A673 (cell line): ENCODE measurements around the gene MXD3. TPM values are rescaled to one million over a fixed set of nuclear protein-coding genes. Genes with fewer than 3 reads are reported as not detected.

Experiments
- BruUV-seq: library from RNA; stranded (reverse); fragments of 400-500 nt; replicated peaks from 2 replicates; lab custom pipeline; 2021; lab: Mats Ljungman, UMichigan
- CTCF ChIA-PET: fragments of 300-600 bp; sonication (Branson Sonifier 250); formaldehyde crosslinking; loops from one replicate; lab custom pipeline; 2022; ENCODE audit warnings: antibody characterized with exemption; lab: Charles Lee
- POLR2A ChIA-PET: fragments of 300-600 bp; sonication (Branson Sonifier 250); formaldehyde crosslinking; loops from one replicate; lab custom pipeline; 2022; ENCODE audit warnings: antibody characterized with exemption; ENCODE audit not compliant: low non-redundant PET; lab: Charles Lee
- DNase-seq: peaks from one replicate; pipeline ENCODE4 v3.0.0-alpha.2; 2015; ENCODE audit warnings: low spot score
- H3K27ac ChIP-seq: fragments of 200-600 bp; sonication (generic); 2 replicates; pipeline ENCODE4 v1.5.1; 2016; ENCODE audit warnings: mixed run types, low read depth, mild to moderate bottlenecking, mixed read lengths, antibody characterized with exemption, low read length; ENCODE audit not compliant: poor library complexity, severe bottlenecking
- H3K27me3 ChIP-seq: fragments of 200-600 bp; sonication (generic); replicated peaks from 2 replicates; pipeline ENCODE4 v1.6.1; 2017; ENCODE audit warnings: mixed run types, low read depth, mild to moderate bottlenecking, mixed read lengths, antibody characterized with exemption, low read length; ENCODE audit not compliant: insufficient read depth, poor library complexity
- H3K36me3 ChIP-seq: fragments of 200-600 bp; sonication (generic); 2 replicates; pipeline ENCODE4 v1.6.1; 2016; ENCODE audit warnings: mixed run types, mild to moderate bottlenecking, mixed read lengths, antibody characterized with exemption, low read length; ENCODE audit not compliant: insufficient read depth, poor library complexity, severe bottlenecking
- H3K4me1 ChIP-seq: fragments of 200-600 bp; sonication (generic); 2 replicates; pipeline ENCODE4 v1.6.1; 2017; ENCODE audit warnings: mixed run types, mild to moderate bottlenecking, mixed read lengths, antibody characterized with exemption, low read length; ENCODE audit not compliant: insufficient read depth, poor library complexity, severe bottlenecking
- H3K4me3 ChIP-seq: fragments of 200-600 bp; sonication (generic); 2 replicates; pipeline ENCODE4 v1.5.1; 2016; ENCODE audit warnings: low read depth, mixed run types, mild to moderate bottlenecking, mixed read lengths, low read length; ENCODE audit not compliant: poor library complexity, severe bottlenecking
- H3K9me3 ChIP-seq: fragments of 200-600 bp; sonication (generic); 2 replicates; pipeline ENCODE4 v1.6.1; 2016; ENCODE audit warnings: mixed run types, low read depth, mild to moderate bottlenecking, mixed read lengths, antibody characterized with exemption, low read length; ENCODE audit not compliant: poor library complexity, severe bottlenecking
- EZH2 ChIP-seq: fragments of 200-600 bp; sonication (generic); IDR thresholded peaks from 2 replicates; pipeline ENCODE4 v1.6.1; 2017; ENCODE audit warnings: borderline replicate concordance, low read depth, mild to moderate bottlenecking, mixed read lengths, antibody characterized with exemption, low read length; ENCODE audit not compliant: poor library complexity, severe bottlenecking
- intact Hi-C: fragments of 100-400 bp; cut with micrococcal nuclease; formaldehyde crosslinking; loops from one replicate; pipeline ENCODE4 v1.10.0; 2022; ENCODE audit not compliant: unreplicated experiment
- total RNA-seq: library from RNA; stranded (reverse); gene quantifications from 2 replicates; pipeline ENCODE4 v1.2.3, GENCODE V29; 2021
- TF ChIP-seq, protein P1 (sequence below): fragments of 300-800, 200-600 bp; sonication (generic); conservative IDR thresholded peaks from 2 replicates; pipeline ENCODE4 v1.5.1; 2017; ENCODE audit warnings: low read depth, mild to moderate bottlenecking, antibody characterized with exemption, low read length, moderate library complexity, mixed read lengths

Gene MXD3
- total RNA-seq, 1 experiment from 2014 or later = 15.1 TPM

DNA sequence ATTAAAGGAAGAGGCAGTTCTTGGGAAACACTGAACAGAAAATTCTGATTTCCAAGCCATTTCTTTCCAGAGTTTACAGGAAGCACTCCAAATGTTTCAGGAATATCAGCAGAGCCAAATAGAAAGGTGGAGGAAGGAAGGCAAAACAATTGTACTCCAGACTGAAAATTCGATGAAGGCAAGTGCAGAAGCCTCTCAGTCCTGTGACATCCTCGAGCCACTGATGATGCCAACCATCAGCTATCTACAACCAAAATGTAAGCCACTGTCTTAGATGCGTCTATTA lies 37.6 kb upstream of the MXD3 start:
- Histone ChIP-seq H3K9me3 (no peaks in the 10 kb centered on the region), H3K36me3 (peaks cover 10% of the 10 kb centered on the region), H3K27me3 (no peaks in the 10 kb centered on the region), H3K27ac (no peak overlapping the region), H3K4me1 (peaks cover 8% of the 10 kb centered on the region), H3K4me3 (no peak overlapping the region)
- ChIA-PET POLR2A (no interaction called here), CTCF (no interaction called here)
- intact Hi-C loops = no loop called here
- no peak for DNase-seq
- TF ChIP-seq EZH2 = no peak
- TF ChIP-seq, protein P1, sequence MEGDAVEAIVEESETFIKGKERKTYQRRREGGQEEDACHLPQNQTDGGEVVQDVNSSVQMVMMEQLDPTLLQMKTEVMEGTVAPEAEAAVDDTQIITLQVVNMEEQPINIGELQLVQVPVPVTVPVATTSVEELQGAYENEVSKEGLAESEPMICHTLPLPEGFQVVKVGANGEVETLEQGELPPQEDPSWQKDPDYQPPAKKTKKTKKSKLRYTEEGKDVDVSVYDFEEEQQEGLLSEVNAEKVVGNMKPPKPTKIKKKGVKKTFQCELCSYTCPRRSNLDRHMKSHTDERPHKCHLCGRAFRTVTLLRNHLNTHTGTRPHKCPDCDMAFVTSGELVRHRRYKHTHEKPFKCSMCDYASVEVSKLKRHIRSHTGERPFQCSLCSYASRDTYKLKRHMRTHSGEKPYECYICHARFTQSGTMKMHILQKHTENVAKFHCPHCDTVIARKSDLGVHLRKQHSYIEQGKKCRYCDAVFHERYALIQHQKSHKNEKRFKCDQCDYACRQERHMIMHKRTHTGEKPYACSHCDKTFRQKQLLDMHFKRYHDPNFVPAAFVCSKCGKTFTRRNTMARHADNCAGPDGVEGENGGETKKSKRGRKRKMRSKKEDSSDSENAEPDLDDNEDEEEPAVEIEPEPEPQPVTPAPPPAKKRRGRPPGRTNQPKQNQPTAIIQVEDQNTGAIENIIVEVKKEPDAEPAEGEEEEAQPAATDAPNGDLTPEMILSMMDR = no peak
- no TSS peak for BruUV-seq

DNA sequence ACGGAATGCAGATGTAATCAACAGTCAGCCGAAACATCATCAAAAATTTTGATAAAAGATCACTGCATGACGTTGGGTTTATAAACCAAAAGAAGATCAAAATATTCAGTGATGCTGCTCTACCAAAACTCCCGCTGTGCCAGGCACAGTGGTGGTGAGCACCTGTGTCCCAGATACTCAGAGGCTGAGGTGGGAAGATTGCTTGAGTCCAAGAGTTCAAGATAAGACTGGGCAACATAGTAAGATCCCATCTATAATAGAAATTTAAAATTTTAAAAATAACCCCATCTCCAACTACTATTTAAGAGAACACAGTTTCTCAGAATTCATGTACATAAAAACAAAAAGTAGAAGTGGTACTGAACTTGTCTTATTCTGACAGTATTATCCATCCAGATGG lies 36.0 kb upstream of the MXD3 start:
- TF ChIP-seq EZH2 = no peak
- no peak overlapping the region for H3K4me3 ChIP-seq
- H3K9me3 ChIP-seq = no peaks in the 10 kb centered on the region
- H3K4me1 ChIP-seq = peaks cover 8% of the 10 kb centered on the region
- H3K36me3 ChIP-seq = peaks cover 10% of the 10 kb centered on the region
- no peaks in the 10 kb centered on the region for H3K27me3 ChIP-seq
- DNase-seq = no peak
- no TSS peak for BruUV-seq
- H3K27ac ChIP-seq = no peak overlapping the region
- intact Hi-C loops = no loop called here
- CTCF ChIA-PET = no interaction called here
- POLR2A ChIA-PET = no interaction called here

DNA sequence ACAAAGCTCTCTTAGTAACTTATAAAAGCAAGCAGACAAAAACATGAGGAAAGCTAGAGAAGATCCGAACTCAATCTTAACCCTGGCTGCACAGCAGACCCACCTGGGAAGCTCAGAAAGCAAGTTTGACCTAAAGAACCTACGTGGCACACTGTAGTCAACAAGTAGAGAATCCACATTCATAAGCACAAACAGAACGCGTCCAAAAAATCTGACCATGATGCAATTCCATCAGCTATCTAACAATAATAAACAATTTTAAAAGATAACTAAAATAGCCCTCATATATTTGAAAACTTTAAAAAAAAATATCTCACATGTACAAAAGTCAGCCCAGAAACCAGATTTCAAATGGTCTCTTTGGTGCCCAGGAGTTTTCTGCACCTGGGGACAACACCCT lies 35.1 kb upstream of the MXD3 start:
- Histone ChIP-seq H3K36me3 (peaks cover 10% of the 10 kb centered on the region), H3K27me3 (no peaks in the 10 kb centered on the region), H3K4me3 (no peak overlapping the region), H3K27ac (no peak overlapping the region), H3K4me1 (peaks cover 5% of the 10 kb centered on the region), H3K9me3 (no peaks in the 10 kb centered on the region)
- POLR2A ChIA-PET = no interaction called here
- intact Hi-C loops = no loop called here
- TF ChIP-seq, protein P1 = no peak
- TF ChIP-seq EZH2 = no peak
- no TSS peak for BruUV-seq
- DNase-seq = no peak
- CTCF ChIA-PET = interaction anchor here (0.6 kb wide), 1 partner anchor 43 kb away, joined by 4 read pairs; no protein-coding TSS in a partner anchor

DNA sequence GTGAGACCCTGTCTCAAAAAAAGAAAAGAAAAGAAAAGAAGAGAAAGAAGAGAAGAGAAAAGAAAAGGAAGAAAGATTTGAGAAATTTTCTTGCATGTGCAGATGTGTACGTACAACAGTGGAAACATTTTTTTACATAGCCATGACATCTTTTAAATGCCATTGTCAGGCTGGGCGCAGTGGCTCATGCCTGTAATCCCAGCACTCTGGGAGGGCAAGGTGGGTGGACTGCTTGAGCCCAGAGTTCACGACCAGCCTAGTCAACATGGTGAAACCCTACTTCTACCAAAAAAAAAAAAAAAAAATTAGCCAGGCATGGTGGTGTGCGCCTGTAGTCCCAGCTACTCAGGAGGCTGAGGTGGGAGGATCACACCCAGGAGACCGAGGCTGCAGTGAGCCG lies 33.2 kb upstream of the MXD3 start:
- Histone ChIP-seq H3K36me3 (peaks cover 10% of the 10 kb centered on the region), H3K4me1 (peaks cover 5% of the 10 kb centered on the region), H3K9me3 (no peaks in the 10 kb centered on the region), H3K27ac (no peak overlapping the region), H3K4me3 (no peak overlapping the region), H3K27me3 (no peaks in the 10 kb centered on the region)
- TF ChIP-seq, protein P1 = no peak
- no peak for TF ChIP-seq EZH2
- BruUV-seq = no TSS peak
- DNase-seq = no peak
- intact Hi-C loops = no loop called here
- CTCF ChIA-PET = no interaction called here
- POLR2A ChIA-PET = no interaction called here
